CD4-positive, alpha-beta T cell treated with Interleukin-10 for 1 hour (primary cell): Measurements from ENCODE around the gene TAL1.
A peak's percentile ranks its signal among the peaks of the same experiment; 100 is the strongest.

Experiments
- DNase-seq: peaks from one replicate; pipeline ENCODE4 v3.0.0-alpha.2; 2020

TAL1 gene

DNA sequence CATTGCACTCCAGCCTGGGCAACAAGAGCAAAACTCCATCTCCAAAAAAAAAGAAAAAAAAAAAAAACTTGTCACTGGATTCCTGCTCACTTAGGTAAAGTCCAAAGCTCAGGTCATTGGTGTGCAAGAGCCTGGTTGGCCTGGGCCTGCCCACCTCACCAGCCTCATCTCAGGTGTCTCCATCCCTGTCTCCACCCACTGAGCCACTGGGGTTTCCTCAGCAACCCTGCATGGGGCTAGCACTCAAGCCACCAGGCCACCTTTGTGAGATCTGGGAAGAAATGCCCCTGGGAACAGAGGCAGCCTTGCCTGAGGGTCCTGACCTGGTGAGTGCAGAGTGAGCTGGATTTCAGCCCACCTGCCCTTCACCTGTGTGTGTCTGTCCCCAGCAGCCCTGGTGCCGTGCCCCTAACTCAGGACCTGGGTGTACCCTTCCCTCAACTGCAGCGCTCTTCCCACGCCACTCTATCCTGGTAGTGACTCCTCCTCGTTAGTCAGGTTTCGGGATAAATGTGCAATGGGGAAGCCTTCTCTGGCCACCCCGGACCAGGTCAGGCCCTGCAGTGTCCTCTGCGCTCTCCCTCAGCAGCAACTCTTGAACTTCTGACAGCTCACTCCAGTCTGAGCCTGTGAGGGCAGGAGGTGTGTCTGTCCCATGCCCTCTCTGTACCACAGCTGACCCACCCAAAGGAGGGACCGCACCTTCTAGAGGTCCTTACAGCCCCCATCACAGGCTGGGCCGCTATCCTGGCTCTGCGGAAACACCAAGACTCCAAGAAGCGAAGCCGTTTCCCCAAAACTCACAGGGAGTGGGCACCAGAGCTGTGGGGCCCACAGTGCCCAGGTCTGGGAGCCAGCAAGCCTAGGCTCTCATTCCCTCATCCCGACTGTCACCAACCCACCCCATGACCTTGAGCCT, 45.5 kb downstream of the TAL1 start:
- no peak for DNase-seq

DNA sequence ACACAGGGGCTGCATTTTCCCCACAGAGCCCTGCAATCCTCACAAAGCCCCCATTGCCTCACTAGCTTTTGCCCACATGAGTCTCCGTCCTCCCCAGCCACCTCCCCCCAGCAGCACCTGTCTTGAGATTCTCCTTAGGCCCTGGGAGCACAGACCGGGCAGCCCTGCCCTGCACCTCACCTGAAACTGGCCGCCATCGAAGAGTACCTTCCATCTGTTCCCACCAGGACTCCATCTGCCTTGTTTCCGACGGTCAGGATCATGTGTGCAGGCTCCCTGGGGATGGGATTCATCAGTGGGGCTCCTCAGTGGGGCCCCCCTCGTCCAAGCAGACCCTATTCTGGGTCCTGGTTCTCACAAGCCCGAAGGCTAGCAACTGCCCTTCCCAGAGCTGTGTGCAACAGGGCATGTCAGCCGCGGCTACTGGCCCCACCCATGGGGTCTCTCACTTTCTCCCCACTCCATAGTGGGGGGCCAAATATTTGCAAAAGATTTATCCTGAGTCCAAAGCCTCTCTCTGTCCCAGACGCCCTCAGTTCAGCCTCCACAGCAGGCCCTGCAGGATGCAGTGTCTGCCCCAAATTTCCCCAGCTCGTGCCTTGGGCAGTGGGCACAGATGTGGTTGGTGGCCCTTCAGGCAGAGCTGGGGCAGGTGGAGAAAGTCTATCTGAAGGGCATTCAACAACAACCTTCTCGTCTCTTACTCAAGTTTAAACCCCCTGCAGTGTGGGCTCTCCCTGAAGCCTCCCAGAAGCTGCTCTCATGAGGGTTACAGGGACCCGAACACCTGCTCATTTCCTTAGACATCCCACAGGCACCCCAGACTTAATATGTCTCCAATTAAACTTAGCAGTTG, 47.0 kb downstream of the TAL1 start:
- no peak for DNase-seq

DNA sequence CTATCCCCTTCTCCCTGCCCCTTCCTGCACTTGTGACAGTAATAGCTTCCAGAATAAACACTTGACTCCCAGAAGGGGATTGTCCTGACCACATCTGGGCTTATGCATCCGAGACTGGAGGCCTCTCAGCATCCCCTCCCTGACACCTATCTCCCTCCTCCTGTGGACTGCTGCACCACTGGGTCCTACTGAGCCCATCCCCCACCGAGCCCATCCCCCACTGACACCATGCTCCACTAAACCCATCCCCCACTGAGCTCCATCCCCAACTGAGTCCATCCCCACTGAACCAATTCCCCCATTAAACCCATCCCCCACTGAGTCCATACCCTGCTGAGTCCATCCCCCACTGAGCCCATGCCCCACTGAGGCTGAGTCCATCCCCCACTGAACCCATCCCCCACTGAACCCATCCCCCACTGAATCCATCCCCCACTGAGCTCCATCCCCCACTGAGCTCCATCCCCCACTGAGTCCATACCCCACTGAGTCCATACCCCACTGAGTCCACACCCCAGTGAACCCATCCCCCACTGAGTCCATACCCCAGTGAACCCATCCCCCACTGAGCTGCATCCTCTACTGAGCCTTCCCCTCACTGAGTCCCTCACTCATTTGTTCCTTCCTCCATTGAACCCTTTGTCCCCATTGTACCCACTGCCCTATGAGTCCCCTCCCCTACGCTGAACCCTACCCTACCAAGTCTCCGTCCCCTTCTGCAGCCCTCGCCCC, 47.8 kb downstream of the TAL1 start:
- DNase-seq: no peak

DNA sequence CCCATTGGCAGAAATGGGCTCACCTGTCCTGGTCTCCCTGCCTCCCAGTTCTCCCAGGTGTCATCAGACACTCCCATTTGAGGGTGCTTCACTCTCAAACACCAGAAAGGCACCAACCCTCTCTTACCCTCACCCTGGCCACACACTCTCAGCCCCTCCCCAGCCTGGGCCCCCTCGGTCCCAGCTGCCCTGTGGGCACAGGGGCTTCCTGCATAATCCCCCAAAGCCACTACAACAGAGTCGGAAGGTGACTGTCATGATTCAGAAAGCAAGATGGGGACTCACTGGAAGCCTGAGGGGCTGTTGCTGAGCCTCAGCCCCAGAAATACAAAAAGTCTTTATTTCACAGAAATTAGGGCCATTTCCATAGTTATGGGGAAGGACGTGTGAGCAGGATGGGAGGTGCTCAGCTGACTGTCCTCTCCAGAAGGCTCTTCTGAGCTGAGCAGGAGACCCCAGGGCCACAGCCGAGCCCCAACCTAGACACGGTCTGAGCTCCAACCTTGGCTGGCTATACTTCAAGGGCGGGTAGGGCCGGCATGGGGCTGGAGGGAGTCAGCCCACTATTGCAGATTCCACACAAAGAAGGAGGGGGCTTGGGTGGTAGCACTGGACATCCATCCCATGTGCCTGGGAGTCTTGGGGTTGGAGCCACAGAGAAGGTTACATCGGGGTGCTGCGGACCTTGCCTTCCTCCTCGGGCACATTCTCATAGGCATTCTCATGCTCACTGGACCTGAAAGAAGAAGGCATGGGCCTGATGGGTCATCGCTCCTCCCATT, 48.5 kb downstream of the TAL1 start:
- DNase-seq: no peak

DNA sequence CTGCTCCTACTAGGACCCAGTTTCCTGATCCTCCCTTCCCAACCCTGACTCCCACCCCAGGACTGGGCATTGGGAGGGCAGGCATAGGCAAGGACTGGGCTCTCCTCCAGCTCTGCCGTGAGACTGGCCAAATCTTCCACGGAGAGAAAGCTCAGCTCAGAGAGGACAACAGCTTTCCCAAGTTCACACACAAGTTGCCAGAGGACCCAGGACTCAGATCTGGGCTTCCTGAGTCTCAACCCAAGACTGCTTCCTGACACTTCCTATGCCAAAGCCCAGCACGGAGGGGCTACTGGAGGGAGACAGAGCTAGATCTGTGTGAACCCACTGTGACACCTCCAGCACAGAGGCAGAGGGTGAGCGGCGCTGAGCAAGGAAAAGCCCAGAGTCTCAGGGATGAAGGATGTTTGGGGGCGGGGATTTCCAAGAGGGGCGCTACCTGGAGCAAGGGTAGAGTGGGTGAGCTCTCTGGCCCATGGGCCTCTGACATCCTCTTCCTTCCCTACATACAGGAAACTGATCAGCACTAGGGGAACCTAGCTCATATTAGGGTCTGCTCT, 49.3 kb downstream of the TAL1 start:
- DNase-seq: no peak

DNA sequence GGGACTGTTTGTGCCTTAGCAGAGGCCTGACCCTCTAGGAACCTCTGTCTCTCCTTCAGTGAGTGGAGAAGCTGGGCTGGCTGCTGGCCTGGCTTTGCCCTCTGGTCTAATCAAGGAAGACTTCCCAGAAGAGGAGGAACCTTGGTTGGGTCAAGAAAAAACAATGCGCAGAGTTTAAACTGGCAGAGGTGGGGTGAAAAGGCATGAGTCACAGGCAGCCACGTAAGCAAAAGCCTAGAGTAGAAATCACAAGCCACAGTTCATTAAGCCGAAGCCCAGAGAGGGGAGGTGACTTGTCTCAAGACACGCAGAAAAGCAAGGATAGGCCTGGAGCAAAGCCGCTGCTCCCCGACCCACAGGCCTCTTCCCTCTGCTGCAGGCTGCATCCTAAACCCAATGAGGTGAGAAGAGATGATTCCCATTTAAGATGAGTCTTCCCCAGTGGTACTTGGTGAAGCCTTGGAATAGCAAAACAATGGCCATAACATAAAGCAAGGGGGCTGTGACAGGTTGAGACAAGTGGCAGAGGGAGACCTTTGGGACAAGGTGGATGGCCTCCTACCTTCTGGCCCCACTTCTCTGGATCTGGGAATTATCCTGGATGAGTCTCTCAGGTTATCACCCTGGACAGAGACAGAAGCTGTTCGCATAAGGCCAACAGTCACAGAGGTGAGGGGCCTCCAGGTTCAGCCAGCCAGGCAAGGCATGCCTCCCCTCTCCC, 49.9 kb downstream of the TAL1 start:
- DNase-seq: no peak

DNA sequence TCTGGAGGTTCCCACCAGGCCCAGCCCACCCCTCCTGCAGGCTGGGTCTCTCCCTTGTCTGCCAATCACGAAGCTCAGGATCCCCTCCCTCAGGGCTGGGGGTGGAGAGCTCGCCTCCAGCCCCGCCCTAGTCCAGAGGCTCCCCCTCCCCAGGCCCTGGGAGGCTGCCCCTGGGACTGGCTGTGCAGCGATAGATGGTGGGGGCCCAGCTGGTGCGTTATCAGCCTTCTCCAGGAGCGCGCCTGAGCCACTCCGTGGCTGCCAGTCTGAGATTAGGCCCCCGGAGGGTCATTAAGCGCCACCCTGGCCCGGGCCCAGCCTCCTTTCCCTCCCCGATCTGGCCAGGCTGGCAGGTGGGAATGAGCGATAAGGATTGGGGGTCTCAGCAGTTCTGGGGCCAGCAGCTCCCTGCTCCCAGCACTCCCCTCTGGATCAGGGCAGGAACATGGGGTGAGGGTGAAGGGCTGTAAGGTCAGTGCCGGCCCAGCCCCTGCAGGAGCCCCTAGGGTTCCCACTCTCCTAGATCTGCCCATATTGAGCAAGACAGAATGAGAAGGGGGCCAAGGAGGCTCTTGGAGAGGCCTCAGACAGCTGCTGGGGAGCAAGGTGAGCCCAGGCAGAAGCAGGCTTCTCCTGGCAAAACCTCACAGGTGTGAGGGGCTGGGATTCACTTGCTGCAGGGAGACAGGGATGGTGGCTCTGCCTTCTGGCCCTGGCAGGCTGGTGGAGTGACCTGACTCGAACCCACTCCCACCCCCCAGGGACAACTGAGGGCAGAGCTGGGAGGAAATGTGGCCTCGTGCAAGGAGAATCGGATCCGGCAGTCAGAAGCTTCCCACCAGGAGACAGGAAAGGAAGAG, 50.7 kb downstream of the TAL1 start:
- no peak for DNase-seq

DNA sequence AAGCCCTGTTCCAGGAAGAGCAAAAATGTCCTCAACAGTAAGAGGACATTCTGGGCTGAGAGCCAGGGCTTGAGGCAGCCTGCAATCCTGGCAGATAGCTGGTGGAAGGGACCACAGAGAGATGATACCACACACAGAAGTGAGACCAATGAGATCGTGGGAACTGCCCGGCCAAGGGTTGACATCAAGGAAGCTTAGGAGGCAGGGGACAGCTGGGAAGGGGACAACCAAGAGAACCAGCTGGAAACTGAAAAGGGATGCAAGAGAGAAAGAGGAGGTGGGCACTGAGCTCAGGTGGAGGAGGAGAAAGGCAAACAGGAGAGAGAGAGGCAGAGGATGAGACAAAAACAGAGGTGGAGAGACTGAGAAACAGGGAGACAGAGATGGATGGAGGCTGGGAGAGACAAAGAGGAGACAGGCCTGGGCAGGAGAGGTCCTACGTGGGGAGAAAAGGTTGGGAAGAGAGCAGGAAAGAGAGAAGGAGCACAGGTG, 51.4 kb downstream of the TAL1 start:
- DNase-seq: no peak

DNA sequence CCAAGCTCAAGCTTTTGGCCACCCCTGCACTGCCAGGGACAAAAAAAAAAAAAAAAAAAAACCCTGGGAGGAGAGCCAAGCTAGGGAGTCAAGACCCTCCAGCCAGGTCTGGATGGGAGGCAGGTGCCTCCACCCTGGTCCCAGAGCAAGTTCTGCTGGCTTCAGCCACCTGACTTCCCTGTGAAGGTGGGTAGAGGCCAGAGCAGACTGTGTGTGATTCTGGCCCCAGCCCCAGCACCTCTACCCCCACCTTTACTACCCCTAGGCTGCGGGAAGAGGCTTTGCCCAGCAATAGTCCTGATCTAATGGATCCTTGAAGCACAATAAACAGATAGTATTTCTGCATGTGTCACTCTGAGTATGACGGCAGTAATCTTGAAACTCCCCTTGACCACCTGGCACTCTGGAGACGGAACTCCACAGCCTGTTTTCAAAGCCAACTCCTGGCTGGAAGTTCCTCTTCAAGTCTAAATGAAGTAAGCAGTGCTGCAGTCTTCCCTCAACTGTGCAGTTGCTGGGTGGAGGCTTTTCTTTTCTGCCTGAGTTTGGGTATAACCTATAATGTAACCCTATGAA, 51.9 kb downstream of the TAL1 start:
- DNase-seq: no peak

DNA sequence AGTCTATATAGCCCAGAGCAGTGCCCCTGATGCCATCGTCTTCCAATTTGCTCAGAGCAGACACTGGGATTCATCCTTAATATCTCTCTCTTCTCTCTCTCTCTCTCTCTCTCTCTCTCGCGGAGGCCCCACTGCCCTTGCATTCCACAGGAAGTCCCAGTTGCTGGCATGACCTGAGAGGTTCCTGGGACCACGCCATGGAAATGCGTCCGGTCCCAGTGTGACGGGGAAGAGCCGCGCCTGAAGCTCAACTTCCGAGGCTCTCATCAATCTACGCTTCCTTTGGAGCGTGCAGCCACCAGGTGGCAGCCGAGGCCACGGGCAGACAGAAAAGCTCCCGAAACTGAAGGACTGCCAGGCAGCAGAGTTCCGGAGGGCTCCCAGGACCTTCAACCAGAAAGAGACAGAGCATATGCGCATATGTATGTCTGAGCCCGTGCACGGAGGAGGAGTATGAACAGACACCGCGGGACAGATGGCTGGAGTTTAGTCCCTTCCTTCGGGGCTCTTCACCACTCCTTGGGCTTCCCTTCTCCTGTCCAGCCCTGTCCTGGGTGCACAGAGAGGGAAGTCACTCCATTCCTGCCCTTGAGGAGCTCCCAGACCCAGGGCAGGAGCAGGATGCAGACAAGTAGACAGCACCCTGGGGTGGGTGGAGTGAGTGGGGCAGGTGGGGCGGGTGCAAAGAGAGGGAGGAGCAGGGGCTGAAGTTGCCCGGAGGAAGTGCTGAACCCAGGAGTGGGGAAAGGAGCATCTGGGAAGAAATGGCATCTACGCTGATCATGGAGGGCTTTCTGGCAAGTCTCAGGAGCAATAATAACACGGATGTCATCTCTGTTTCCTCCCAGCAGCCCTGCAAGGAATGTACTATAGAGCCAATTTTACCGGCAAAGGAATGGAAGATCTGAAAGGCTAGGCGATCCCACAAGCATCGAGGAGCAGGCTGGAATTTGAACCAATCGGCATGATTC, 52.7 kb downstream of the TAL1 start:
- peak; percentile 71 for DNase-seq

DNA sequence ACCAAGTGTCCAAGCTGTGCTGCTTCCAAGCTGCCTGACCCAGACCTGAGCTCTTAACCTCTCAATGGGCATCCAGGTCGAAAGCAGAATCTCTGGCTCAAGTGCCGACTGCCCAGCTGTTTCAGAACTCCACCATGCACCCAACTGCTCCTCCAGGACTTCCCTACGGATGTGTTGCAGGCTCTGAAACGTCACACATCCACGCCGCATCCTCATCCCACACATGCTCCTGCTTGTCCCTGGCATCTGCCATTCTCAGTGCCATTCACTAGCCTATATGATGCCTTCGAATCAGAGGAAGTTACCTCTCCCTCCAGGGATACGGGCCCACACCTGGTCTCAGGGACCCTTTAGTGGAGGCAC, 53.4 kb downstream of the TAL1 start:
- DNase-seq: no peak

DNA sequence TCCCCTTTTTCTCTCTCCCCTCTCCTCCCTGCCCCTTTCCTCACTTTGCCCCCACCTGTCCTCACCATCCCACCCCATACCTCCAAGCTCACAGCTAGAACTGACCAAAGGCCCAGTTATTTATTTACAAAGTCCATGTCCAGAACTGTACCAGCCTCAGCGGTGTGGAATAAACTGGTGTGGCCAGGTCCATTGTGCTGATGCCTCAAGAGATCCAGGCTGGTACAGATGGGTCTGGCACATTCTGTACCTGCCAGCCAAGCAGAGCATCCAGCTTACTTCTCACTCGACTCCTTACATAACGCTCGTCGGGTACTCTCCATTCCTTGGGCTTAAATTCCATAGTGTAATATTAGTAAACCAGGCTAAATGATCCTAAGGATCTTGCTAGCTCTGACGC, 54.0 kb downstream of the TAL1 start:
- no peak for DNase-seq

DNA sequence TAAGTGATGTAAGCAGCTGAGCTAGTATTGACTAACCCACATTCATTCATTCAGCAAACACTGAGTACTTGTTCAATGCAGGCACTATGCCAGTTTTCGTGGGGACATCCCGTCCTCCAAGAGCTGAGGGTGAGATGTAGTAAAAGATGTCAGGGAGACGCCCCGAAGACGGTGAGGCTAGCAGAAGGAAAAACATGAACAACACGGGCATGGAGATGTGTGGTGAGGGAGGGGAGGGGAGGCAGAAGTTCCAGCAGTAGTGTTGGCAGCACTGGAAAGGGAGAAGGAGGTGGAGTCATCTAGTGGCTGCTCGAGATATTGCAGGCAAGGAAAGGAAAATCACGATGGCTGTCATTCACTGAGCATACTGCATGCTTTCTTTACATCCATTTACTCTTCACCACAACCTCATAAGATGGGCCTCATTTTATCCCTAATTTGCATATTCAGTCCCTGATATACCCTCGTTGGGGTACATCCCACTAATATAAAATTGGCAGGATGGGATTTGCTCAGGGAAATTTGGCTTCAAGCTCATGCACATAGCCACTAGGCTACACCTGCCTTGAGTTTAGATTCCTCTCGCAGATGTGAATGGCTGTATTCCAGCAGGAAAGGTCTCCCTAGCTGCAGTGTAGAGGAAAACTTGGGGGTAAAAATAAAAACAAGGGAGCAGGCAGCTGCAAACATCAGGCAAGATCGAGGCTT, 56.6 kb downstream of the TAL1 start:
- DNase-seq: peak; percentile 49

DNA sequence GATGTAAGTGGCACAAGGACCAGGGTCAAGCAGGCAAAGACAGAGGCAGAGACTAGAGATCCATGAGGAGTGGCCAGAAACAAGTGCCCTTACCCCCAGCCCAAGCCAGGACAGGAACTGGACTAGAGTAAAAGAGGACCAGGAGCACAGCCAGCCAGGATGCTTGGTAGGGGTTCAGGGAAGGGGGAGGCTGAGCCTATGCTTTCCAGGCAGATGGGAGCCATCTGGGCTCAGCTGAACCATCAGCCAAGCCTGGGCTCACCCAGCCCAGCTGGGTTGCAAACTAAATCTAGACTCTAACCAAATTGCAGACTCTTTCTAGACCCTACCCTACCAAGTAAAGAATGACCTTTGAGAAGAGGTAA, 57.4 kb downstream of the TAL1 start:
- DNase-seq: no peak

DNA sequence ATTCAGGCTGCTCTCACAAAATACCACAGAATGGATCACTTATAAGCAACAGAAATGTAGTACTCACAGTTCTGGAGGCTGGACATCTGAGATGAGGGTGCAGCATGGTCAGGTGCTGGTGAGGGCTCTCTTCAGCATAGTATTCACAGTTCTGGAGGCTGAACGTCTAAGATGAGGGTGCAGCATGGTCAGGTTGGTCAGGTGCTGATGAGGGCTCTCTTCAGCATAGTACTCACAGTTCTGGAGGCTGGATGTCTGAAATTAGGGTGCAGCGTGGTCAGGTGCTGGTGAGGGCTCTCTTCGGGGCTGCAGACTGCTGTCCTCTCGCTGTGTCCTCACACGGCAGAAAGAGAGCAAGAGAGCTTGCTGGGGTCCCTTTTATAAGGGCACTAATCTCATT, 59.2 kb downstream of the TAL1 start:
- no peak for DNase-seq
